GM23248 (cell line): Measurements from ENCODE around the gene KCTD1.

ENCODE experiments used
- EZH2 ChIP-seq: fragments of 200-600 bp; sonication (generic); IDR thresholded peaks from 2 replicates; pipeline ENCODE4 v1.6.1; 2018; ENCODE audit warnings: antibody characterized with exemption, mild to moderate bottlenecking; ENCODE audit not compliant: insufficient read depth, poor library complexity, severe bottlenecking
- EZH2phosphoT487 ChIP-seq: fragments of 200-600 bp; sonication (generic); IDR thresholded peaks from 2 replicates; pipeline ENCODE4 v1.6.1; 2018; ENCODE audit warnings: antibody characterized with exemption, moderate library complexity, mild to moderate bottlenecking, low read depth; ENCODE audit not compliant: insufficient read depth

- TF ChIP-seq EZH2, result no peak
- TF ChIP-seq EZH2phosphoT487, result no peak
Measured at GRCh38 chr18:26516964-26517363, 31.4 kb downstream of the KCTD1 start.
